ENCODE data around the gene LMO2. TPM values are rescaled to one million over a fixed set of nuclear protein-coding genes. Genes with fewer than 3 reads are reported as not detected.

The LMO2 gene
- total RNA-seq, 1 donor from 2014 or later: 5.1 TPM

- DNase-seq (ENCODE audit: low spot score) (no peak), ATAC-seq (no peak)
Observed at GRCh38 chr11:33915526-33915925, 23.6 kb upstream of the LMO2 start.

DNA sequence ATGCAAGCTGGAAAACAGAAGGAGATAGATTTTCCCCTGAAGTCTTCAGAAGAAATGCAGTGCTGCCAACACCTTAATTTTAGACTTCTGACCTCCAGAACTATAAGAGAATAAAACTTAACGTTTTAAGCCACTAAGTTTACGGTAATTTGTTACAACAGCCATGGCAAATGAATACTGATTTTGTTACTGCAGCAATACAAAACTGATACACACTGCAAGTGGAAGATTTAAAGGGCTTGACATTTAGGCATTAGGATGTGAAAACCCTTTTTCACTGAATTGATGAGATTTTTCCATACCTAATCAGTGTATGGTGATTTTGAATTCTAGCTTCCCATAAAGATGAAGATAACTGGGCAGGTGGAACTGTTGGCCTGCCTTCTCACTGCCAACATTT, 22.1 kb upstream of the LMO2 start:
- no peak for DNase-seq (ENCODE audit: low spot score)
- no peak for ATAC-seq

- ATAC-seq: peak; percentile 38
- no peak for DNase-seq (ENCODE audit: low spot score)
Observed at GRCh38 chr11:33912405-33913361, 20.8 kb upstream of the LMO2 start.

DNA sequence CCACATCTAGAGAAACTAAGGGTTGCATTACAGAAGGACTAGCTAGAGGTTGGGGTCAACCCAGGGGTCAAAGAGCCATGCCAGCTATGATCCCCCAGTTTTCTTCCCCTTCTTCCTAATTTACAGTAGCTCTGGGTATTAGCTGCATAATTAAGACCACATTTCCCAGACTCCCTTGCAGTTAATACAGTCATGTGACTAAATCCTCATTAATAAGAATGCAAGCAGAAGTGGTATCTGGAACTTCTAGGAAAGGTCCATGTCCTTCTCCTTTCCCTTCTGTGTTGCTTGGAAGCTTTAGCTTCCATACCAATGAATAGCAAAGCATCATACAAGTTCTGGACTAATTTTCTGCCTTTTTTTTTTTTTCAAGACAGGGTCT, 19.1 kb upstream of the LMO2 start:
- ATAC-seq (no peak), DNase-seq (ENCODE audit: low spot score) (no peak)

GRCh38 chr11:33910296-33910957, 18.6 kb upstream of the LMO2 start:
- ATAC-seq (no peak), DNase-seq (ENCODE audit: low spot score) (no peak)

DNA sequence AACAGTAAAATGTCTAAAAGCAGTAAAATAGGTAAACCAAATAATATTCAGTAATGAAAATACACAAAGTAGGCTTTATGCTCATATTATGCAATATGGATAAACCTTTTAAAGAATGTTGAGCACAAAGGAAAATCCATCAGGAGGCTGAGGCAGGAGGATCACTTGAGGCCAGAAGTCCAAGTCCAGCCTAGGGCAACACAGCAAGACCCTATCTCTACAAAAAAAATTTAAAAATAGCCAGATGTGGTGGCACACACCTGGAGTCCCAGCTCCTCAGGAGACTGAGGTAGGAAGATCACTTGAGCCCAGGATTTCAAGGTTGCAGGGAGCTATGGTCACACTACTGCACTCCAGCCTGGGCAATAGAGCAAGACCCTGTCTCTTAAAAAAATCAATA, 17.7 kb upstream of the LMO2 start:
- DNase-seq (ENCODE audit: low spot score): no peak
- no peak for ATAC-seq

GRCh38 chr11:33909150-33909549, 17.3 kb upstream of the LMO2 start:
- ATAC-seq: no peak
- DNase-seq (ENCODE audit: low spot score): no peak

DNA sequence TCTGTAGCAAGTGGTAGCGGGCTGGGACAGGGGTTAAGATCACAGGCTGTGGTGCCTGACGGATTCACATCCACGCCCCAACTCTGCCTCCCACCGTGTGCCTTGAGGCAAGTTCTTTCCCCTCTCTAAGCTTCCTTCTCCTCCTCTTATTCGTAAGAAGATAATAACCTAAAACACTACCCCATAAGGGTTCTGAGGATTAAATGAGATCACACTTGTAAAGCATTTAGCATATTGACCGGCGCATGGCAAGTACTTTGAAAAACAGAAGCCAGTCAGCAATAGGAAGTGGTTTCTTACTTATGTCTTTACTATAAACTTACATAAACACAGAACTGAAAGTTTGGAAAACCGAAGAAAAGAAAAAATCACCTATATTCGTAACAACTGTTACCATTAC, 15.5 kb upstream of the LMO2 start:
- no peak for ATAC-seq
- DNase-seq (ENCODE audit: low spot score): no peak

DNA sequence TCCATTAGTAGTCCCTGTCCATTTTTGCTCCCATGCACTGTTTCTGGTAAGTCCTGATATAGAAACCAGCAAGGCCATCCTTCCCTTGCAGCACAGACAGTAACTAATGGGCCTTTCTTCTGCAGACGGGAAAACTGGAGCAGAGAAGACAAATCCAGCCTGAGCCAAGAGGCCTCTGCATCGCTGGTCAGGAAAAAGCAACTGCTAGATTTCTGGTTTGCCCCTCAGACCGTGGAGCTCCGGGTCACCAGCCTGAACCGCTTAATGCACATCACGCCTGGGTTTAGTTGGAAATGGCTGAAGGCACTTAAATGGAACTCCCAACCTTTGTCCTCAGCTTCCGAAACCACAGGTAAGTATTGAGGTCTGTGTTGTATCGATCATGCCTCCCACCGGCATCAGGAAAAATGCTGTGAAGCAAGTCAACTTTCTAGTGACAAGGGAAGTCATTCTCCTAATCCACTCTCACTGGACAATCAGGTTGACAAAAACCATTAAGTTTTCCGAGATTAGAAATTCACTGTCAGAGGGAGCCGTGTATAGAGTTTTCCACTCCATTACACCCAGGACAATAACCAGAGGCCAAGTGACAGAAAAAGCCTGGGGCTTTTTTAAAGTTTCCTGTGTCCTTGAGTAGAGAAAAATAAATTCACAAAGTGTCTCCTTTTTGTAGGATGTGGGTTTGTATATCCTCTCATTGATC, 14.8 kb upstream of the LMO2 start:
- no peak for ATAC-seq
- DNase-seq (ENCODE audit: low spot score): no peak

GRCh38 chr11:33904102-33904501, 12.2 kb upstream of the LMO2 start:
- ATAC-seq (no peak), DNase-seq (ENCODE audit: low spot score) (no peak)

DNA sequence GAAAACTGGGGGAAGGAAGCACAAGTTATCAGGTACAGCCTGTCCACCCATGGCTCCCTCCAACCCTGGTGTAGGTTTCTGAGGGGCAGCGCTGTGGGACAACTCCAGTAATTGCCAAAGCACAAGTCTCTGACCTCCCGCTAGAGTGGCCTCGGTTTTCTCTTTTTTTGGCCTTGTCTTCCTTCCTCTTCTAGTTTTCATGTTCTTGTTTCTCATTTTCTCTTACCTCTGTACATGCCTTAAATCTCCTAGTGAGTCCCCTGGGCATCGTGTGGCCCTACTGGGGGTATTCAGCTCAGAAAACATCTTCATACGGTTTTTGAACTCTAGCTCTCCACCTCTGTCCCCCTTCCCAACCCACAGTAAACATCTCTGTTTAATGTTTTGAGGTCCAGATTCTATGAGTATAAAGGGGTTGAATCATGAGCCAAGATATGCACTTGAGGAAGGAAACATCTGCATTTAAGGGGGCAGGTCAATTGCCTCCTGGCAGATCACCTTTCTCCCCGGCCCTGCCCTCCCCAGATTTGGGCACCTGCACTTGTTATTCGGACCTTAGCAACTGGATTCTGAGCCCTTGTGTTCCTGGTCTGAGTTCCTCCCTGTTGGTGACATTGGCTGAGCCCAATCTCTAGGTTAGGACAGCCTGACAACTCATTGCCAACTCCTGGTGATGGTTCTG, 8.4 kb upstream of the LMO2 start:
- DNase-seq (ENCODE audit: low spot score) (no peak), ATAC-seq (no peak)

DNA sequence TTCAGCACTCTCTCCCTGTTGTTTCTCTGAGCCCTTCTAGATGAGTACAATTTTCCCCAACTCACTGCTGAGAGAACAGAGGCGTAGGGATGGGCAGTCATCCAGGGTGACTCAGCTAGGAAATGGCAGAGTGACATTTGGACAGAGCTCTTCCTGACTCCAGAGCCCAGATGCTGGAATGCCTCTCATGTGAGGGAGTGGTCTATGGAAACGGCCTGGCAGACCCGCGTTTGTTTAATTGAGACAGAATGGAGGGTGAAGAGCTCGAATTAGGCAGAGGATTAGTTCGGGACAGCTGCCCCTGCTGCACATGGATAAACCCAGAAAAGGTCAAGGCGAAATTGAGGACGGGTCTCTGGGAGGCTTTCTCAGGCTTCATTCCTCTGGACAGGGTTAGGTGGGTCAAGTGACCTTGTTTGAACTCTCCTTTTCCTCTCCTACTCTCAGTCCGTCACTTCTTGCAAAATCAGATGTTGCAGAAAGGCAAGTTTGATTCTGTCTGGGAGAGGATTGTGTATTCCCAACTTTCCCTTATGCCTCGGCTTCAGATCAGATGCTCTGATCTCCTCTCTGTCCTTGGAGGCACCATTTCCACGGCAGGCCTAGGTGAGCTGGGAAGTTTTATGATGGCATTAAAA, 7.6 kb upstream of the LMO2 start:
- ATAC-seq (peak; percentile 69), DNase-seq (ENCODE audit: low spot score) (no peak)

DNA sequence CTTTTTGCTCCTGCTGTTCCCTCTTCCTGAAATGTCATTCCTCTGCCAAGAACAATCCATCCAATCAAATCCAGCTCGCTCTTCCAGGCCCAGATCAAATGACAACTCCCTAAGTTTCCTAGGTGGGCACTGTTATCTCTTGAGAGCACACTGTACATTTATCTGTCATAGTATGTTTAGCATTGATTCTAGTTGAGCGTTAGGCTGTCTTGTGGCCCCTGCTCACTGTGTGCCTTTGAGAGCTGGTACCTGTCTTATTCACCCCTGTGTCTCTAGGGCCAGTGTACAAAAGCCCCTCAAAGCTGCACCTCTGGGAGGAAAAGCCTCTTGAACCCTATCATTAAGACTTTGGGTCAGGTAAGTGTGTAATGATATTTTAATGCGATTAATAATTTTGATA, 7.1 kb upstream of the LMO2 start:
- no peak for ATAC-seq
- no peak for DNase-seq (ENCODE audit: low spot score)

DNA sequence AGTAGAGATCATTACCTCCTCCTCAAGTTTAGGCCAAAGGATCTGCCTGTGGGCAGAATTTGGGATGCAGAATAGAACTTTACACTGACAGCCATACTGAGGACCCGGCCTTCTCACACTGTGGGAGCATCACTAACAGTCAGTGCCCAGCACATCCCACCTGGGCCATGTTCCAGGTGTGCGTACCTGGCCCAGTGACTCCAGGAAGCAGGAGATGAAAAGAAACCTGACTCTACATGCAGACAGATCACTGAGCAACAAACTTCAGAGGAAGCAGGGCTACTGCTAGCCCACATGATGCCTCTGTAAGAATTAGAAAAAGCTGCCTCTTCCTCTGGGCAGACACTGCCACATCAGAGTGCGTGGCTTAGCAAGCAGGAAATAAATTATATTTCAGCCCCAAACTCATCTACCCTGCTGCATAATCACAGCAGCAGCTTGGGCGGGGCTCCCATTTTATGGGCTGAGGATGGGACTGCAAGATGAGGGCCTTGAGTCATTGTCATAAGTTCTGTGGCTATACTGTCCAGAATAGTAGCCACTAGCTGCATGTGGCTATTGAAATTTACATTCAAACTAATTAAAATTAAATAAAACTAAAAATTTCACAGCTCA, 6.0 kb upstream of the LMO2 start:
- DNase-seq (ENCODE audit: low spot score) (no peak), ATAC-seq (no peak)

- DNase-seq (ENCODE audit: low spot score) (no peak), ATAC-seq (no peak)
Observed at GRCh38 chr11:33896911-33897310, 5.0 kb upstream of the LMO2 start.

DNA sequence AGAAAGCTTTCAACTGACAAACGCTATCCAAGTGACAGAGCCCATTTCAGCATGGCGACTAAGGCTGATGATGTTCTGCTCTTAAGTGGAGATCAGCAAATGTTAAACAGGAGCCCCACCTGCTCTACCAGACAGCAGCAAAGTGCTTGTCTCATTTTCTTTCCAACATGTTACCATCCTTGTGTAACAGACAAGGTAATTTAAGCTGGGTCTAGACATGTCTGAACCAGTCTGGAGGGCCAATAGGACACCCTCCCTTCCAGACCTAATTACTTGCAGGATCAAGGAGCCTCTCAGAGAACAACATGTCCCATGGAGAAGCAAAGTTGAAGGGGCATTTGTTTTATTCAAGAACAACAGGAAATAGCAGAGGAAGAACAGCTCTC, 3.9 kb upstream of the LMO2 start:
- ATAC-seq (no peak), DNase-seq (ENCODE audit: low spot score) (no peak)

- DNase-seq (ENCODE audit: low spot score): no peak
- ATAC-seq: no peak
Observed at GRCh38 chr11:33894398-33894746, 2.5 kb upstream of the LMO2 start.

DNA sequence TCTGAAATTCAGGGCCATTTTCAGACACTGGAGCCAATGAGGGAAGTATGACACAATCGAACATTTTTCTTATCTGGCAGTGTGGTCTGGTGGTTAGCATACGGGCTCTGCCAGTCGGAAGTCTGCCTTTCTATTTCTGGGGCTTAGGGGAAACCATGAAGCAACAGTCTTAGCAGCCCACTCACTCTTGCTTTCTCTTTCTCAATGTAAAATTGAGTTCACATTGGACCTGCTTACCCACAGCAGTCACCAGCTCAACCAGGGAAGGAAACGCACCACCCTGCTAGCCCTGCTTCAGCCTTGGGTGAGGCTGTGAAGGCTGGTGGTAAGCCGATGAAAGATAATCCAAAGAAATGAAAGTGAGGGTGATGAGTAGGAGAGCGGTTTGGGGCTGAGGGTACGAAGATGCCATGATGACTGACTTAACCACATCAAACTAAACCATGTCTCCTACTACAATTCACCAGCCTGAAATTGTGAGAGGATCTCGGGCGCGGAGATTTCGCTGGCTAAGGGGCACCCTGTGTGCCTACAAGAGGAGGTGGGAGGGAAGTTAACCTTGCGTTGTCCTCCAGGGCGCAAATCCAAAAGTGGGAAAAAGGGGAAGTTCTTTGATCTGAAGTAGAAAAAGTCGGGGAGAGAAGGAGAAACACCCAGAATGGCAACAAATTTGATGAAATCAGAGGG, 2.0 kb upstream of the LMO2 start:
- DNase-seq (ENCODE audit: low spot score) (no peak), ATAC-seq (peak; percentile 21)

GRCh38 chr11:33892906-33893594, 1.2 kb upstream of the LMO2 start:
- ATAC-seq (no peak), DNase-seq (ENCODE audit: low spot score) (no peak)

Measured in left lobe of liver (tissue), 2 donors.